Measurements from ENCODE around the gene BANF2. TPM values are rescaled to one million over a fixed set of nuclear protein-coding genes. Genes with fewer than 3 reads are reported as not detected.

Gene BANF2
- total and polyA plus RNA-seq, 2 experiments from 2014 or later, result not detected

DNA sequence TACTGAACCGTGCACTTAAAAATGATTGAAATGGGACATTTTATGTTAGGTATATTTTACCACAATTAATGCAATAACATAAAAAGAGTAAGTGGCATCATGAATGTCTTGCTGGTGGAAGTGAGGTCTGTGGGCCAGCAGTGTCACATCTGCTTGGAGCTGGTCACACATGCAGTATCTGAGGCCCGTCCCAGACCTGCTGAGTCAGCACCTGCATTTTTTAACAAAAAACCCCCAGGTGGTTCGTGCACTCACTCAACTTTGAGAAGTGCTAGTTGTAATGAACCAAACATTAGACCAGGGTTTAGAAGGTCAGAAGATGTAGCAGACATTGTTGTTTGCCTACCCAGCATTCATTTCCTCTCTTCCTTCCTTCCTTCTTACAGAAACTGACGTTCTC is 21.0 kb downstream of the BANF2 start (continued):
- TF ChIP-seq, protein P1, sequence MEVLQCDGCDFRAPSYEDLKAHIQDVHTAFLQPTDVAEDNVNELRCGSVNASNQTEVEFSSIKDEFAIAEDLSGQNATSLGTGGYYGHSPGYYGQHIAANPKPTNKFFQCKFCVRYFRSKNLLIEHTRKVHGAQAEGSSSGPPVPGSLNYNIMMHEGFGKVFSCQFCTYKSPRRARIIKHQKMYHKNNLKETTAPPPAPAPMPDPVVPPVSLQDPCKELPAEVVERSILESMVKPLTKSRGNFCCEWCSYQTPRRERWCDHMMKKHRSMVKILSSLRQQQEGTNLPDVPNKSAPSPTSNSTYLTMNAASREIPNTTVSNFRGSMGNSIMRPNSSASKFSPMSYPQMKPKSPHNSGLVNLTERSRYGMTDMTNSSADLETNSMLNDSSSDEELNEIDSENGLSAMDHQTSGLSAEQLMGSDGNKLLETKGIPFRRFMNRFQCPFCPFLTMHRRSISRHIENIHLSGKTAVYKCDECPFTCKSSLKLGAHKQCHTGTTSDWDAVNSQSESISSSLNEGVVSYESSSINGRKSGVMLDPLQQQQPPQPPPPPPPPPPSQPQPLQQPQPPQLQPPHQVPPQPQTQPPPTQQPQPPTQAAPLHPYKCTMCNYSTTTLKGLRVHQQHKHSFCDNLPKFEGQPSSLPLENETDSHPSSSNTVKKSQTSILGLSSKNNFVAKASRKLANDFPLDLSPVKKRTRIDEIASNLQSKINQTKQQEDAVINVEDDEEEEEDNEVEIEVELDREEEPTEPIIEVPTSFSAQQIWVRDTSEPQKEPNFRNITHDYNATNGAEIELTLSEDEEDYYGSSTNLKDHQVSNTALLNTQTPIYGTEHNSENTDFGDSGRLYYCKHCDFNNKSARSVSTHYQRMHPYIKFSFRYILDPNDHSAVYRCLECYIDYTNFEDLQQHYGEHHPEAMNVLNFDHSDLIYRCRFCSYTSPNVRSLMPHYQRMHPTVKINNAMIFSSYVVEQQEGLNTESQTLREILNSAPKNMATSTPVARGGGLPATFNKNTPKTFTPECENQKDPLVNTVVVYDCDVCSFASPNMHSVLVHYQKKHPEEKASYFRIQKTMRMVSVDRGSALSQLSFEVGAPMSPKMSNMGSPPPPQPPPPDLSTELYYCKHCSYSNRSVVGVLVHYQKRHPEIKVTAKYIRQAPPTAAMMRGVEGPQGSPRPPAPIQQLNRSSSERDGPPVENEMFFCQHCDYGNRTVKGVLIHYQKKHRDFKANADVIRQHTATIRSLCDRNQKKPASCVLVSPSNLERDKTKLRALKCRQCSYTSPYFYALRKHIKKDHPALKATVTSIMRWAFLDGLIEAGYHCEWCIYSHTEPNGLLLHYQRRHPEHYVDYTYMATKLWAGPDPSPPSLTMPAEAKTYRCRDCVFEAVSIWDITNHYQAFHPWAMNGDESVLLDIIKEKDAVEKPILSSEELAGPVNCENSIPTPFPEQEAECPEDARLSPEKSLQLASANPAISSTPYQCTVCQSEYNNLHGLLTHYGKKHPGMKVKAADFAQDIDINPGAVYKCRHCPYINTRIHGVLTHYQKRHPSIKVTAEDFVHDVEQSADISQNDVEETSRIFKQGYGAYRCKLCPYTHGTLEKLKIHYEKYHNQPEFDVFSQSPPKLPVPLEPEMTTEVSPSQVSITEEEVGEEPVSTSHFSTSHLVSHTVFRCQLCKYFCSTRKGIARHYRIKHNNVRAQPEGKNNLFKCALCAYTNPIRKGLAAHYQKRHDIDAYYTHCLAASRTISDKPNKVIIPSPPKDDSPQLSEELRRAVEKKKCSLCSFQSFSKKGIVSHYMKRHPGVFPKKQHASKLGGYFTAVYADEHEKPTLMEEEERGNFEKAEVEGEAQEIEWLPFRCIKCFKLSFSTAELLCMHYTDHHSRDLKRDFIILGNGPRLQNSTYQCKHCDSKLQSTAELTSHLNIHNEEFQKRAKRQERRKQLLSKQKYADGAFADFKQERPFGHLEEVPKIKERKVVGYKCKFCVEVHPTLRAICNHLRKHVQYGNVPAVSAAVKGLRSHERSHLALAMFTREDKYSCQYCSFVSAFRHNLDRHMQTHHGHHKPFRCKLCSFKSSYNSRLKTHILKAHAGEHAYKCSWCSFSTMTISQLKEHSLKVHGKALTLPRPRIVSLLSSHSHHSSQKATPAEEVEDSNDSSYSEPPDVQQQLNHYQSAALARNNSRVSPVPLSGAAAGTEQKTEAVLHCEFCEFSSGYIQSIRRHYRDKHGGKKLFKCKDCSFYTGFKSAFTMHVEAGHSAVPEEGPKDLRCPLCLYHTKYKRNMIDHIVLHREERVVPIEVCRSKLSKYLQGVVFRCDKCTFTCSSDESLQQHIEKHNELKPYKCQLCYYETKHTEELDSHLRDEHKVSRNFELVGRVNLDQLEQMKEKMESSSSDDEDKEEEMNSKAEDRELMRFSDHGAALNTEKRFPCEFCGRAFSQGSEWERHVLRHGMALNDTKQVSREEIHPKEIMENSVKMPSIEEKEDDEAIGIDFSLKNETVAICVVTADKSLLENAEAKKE (CRISPR knock-in tag; IDR thresholded peaks at IDR 0.05), result no peak

DNA sequence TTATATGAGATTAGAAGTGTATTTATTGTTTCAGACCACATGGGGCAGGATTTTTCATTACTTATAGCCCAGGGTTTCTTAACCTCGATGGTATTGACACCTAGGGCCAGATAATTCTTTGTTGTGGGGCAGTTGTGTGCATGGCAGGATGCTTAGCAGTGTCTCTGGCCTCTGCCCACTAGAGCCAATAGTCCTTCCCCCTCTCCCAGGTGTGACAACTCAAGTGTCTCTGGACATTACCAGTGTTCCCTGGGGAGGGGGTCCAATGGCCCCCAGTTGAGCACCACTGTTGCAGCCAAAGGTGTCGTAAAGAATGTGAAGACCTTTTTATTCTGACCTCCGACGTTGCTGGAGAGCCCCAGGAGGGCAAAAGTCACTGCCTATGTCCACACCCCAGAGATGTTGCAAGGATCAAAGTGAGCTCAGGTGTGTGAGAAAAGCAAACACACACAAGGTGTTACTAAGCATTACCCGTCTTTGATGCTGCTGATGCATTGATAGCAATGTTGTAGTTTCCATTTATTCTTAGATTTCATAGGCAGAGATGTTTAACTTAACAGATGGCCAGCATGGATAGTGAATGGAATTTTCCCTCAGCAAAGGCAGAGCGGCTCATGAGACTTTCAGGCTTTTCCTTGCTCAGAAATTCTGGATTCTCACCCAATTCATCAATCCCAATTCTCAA is 22.2 kb downstream of the BANF2 start:
- no peaks in the 10 kb centered on the region for H3F3A ChIP-seq (replicated peaks; ENCODE audit: low read depth)
- peak; percentile 29 for DNase-seq (ENCODE audit: low spot score)
- H4K20me1 ChIP-seq (replicated peaks; ENCODE audit: insufficient read depth), result no peaks in the 10 kb centered on the region
- TF ChIP-seq NANOG (IDR thresholded peaks at IDR 0.05; ENCODE audit: borderline replicate concordance), result no peak
- TF ChIP-seq, protein P2, sequence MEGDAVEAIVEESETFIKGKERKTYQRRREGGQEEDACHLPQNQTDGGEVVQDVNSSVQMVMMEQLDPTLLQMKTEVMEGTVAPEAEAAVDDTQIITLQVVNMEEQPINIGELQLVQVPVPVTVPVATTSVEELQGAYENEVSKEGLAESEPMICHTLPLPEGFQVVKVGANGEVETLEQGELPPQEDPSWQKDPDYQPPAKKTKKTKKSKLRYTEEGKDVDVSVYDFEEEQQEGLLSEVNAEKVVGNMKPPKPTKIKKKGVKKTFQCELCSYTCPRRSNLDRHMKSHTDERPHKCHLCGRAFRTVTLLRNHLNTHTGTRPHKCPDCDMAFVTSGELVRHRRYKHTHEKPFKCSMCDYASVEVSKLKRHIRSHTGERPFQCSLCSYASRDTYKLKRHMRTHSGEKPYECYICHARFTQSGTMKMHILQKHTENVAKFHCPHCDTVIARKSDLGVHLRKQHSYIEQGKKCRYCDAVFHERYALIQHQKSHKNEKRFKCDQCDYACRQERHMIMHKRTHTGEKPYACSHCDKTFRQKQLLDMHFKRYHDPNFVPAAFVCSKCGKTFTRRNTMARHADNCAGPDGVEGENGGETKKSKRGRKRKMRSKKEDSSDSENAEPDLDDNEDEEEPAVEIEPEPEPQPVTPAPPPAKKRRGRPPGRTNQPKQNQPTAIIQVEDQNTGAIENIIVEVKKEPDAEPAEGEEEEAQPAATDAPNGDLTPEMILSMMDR (conservative IDR thresholded peaks at IDR 0.05; ENCODE audit: low read depth in 2 of 2), result peak in 1 of 2 experiments; percentile 22; a peak in 1 of 4 replicates
- no peak overlapping the region for H3K27ac ChIP-seq (ENCODE audit: low read depth)
- Mint-ChIP-seq H3K9me3 (no peaks in the 10 kb centered on the region), H3K27me3 (ENCODE audit: insufficient read depth, low read depth, poor library complexity) (peaks cover 4% of the 10 kb centered on the region), H3K36me3 (ENCODE audit: low read depth) (no peaks in the 10 kb centered on the region), H3K4me3 (no peak overlapping the region), H3K27ac (no peak overlapping the region), H3K4me1 (no peaks in the 10 kb centered on the region)
- no peaks in the 10 kb centered on the region for H3K4me1 ChIP-seq (ENCODE audit: insufficient read depth)
- H3K36me3 ChIP-seq (ENCODE audit: insufficient read depth), result no peaks in the 10 kb centered on the region
- no peaks in the 10 kb centered on the region for H3K79me2 ChIP-seq (replicated peaks; ENCODE audit: insufficient read depth)
- H3K27me3 ChIP-seq (ENCODE audit: insufficient read depth), result no peaks in the 10 kb centered on the region
- H3K4me3 ChIP-seq, result no peak overlapping the region
- 0 out of 2 replicates have a peak, but pooled peaks cover 6% of the 10 kb centered on the region for H3K9me2 ChIP-seq (ENCODE audit: insufficient read depth)
- no peak overlapping the region for H3K4me2 ChIP-seq
- no peak for ATAC-seq
- no peak overlapping the region for H2AFZ ChIP-seq
